Peyer's patch (tissue), 4 donors: ENCODE data around the gene HDAC4.

Experiments used
- POLR2A ChIP-seq, 2 donors: fragments of 450-650 bp; IDR thresholded peaks; one replicate each; pipeline ENCODE4 v1.5.1; 2017; ENCODE audit warnings: antibody characterized with exemption in 2 of 2, mild to moderate bottlenecking in 2 of 2, moderate library complexity in 2 of 2
- TF ChIP-seq, protein P1 (sequence below), 6 experiments: fragments of 450-650 bp in 4 of 6; fragments of 200-600 bp in 2 of 6; sonication (generic) in 1 of 6; IDR thresholded peaks; one replicate each; pipeline ENCODE4 v1.5.1; 2017 to 2019; ENCODE audit warnings: antibody characterized with exemption in 6 of 6, mild to moderate bottlenecking in 3 of 6, moderate library complexity in 1 of 6

DNA sequence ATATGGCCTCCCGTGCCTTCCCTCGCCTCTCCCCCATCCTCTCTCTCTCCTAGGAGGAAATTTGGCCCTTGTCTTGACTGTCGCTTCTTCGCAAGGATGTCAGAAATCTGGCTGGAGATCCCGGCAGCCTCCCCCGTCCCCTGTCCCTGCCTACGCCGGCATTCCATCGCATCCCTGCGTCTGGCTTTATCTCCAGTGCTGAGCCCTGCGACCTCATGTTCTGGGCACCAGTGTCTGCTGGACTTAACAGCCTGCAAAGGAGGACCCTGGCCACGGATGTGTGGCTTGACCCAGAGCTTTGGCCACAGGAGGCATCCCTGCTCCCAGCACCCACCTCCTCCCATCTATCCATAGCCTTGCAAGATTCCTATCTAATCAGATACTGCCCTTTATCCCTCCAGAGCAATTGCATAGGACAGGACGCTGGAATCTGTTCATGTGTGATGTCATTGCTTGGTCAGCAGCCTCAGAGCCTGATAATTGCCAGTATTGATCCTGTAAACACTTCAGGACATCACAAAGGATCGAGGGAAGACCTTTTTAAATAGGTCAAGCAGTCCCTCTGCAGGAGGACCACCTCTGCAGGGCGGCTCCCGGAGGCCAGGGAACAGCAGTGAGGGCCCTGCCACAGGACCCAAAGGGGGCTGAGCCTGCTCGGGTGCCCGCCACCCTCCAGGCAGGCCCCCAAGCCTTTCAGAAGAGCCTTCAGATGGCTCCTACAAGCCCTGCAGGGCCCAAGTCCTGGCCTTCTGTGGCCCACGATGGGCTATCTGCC lies 384.7 kb downstream of the HDAC4 start:
- TF ChIP-seq, protein P1, sequence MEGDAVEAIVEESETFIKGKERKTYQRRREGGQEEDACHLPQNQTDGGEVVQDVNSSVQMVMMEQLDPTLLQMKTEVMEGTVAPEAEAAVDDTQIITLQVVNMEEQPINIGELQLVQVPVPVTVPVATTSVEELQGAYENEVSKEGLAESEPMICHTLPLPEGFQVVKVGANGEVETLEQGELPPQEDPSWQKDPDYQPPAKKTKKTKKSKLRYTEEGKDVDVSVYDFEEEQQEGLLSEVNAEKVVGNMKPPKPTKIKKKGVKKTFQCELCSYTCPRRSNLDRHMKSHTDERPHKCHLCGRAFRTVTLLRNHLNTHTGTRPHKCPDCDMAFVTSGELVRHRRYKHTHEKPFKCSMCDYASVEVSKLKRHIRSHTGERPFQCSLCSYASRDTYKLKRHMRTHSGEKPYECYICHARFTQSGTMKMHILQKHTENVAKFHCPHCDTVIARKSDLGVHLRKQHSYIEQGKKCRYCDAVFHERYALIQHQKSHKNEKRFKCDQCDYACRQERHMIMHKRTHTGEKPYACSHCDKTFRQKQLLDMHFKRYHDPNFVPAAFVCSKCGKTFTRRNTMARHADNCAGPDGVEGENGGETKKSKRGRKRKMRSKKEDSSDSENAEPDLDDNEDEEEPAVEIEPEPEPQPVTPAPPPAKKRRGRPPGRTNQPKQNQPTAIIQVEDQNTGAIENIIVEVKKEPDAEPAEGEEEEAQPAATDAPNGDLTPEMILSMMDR (IDR thresholded peaks at IDR 0.05) = no peak
- TF ChIP-seq POLR2A (IDR thresholded peaks at IDR 0.05) = no peak
